Panc1 (cell line): ENCODE data around the gene NUBP1. TPM values are rescaled to one million over a fixed set of nuclear protein-coding genes. Genes with fewer than 3 reads are reported as not detected.

ENCODE experiments used
- ATAC-seq: fragments of 200-7000 bp; cut with Tn5 transposase; 2 replicates; pipeline ENCODE4 v1.9.1; 2020; ENCODE audit warnings: mild to moderate bottlenecking, moderate library complexity
- BruUV-seq: library from RNA; stranded (reverse); fragments of 400-500 nt; replicated peaks from 2 replicates; lab custom pipeline; 2021; lab: Mats Ljungman, UMichigan
- CTCF ChIA-PET: fragments of 300-600 bp; sonication (Branson Sonifier 250); formaldehyde crosslinking; loops from one replicate; lab custom pipeline; 2022; ENCODE audit warnings: antibody characterized with exemption; lab: Charles Lee
- POLR2A ChIA-PET: fragments of 300-600 bp; sonication (Branson Sonifier 250); formaldehyde crosslinking; loops from one replicate; lab custom pipeline; 2022; ENCODE audit warnings: antibody characterized with exemption; lab: Charles Lee
- DNase-seq: peaks from one replicate; pipeline ENCODE4 v3.0.0-alpha.2; 2010; ENCODE audit warnings: low read depth, low spot score
- H3K27ac ChIP-seq: 2 replicates; pipeline ENCODE4 v1.5.1; 2011; ENCODE audit warnings: mild to moderate bottlenecking, low read length, inconsistent platforms
- H3K27me3 ChIP-seq: fragments of 200-500 bp; sonication (Bioruptor generic); 2 replicates; pipeline ENCODE4 v1.6.0; 2014; ENCODE audit warnings: low read length, inconsistent platforms; ENCODE audit not compliant: control insufficient read depth, insufficient read depth
- H3K36me3 ChIP-seq: fragments of 200-500 bp; sonication (Bioruptor generic); 2 replicates; pipeline ENCODE4 v1.5.1; 2014; ENCODE audit warnings: inconsistent platforms, mild to moderate bottlenecking, low read length, moderate library complexity; ENCODE audit not compliant: control insufficient read depth, insufficient read depth
- H3K4me1 ChIP-seq: 2 replicates; pipeline ENCODE4 v1.5.1; 2011; ENCODE audit warnings: inconsistent platforms, mild to moderate bottlenecking, low read length, moderate library complexity; ENCODE audit not compliant: control insufficient read depth, insufficient read depth
- H3K4me3 ChIP-seq, 2 experiments: 2 replicates each; pipeline ENCODE4 v1.5.1; 2011 to 2012; ENCODE audit warnings: low read depth in 2 of 2, low read length in 2 of 2, mild to moderate bottlenecking in 2 of 2, inconsistent platforms in 1 of 2, moderate library complexity in 1 of 2
- H3K9me3 ChIP-seq: fragments of 200-500 bp; sonication (Bioruptor generic); 2 replicates; pipeline ENCODE4 v1.5.1; 2014; ENCODE audit warnings: low read depth, mild to moderate bottlenecking, inconsistent platforms, low read length, moderate library complexity; ENCODE audit not compliant: control insufficient read depth, insufficient read depth
- POLR2AphosphoS5 ChIP-seq: IDR thresholded peaks from 2 replicates; pipeline ENCODE4 v1.6.1; 2012; ENCODE audit warnings: mild to moderate bottlenecking, low read depth, low read length, moderate library complexity
- REST ChIP-seq, 2 experiments: IDR thresholded peaks; 2 replicates each; pipeline ENCODE4 v1.6.1; 2011 to 2012; ENCODE audit warnings: low read depth in 2 of 2, control low read depth in 1 of 2, low read length in 1 of 2, mild to moderate bottlenecking in 1 of 2, moderate library complexity in 1 of 2; ENCODE audit not compliant: insufficient read depth in 1 of 2
- SIN3A ChIP-seq: IDR thresholded peaks from 2 replicates; pipeline ENCODE4 v1.6.1; 2012; ENCODE audit warnings: low read depth, mild to moderate bottlenecking, low read length, moderate library complexity, borderline replicate concordance; ENCODE audit not compliant: insufficient read depth
- TCF7L2 ChIP-seq: IDR thresholded peaks from 2 replicates; pipeline ENCODE4 v1.6.1; 2011; ENCODE audit warnings: mild to moderate bottlenecking, low read depth, low read length, inconsistent platforms
- in situ Hi-C: cut with HindIII; loops from 2 replicates; pipeline ENCODE4 v1.10.0; 2016; ENCODE audit warnings: low sequenced_read_pairs, low pct_unique_long_range_greater_than_20kb
- intact Hi-C: fragments of 100-400 bp; cut with micrococcal nuclease; formaldehyde crosslinking; loops from one replicate; pipeline ENCODE4 v1.10.0; 2022; ENCODE audit not compliant: unreplicated experiment
- total RNA-seq: library from RNA; stranded (reverse); gene quantifications from one replicate; pipeline ENCODE4 v1.2.1, GENCODE V29; 2021; ENCODE audit not compliant: unreplicated experiment
- TF ChIP-seq, protein P1 (sequence below): fragments of 450-650 bp; IDR thresholded peaks from 2 replicates; pipeline ENCODE4 v1.5.1; 2017; ENCODE audit warnings: mild to moderate bottlenecking

NUBP1 gene
- total RNA-seq, 1 experiment from 2014 or later, result 27.5 TPM

DNA sequence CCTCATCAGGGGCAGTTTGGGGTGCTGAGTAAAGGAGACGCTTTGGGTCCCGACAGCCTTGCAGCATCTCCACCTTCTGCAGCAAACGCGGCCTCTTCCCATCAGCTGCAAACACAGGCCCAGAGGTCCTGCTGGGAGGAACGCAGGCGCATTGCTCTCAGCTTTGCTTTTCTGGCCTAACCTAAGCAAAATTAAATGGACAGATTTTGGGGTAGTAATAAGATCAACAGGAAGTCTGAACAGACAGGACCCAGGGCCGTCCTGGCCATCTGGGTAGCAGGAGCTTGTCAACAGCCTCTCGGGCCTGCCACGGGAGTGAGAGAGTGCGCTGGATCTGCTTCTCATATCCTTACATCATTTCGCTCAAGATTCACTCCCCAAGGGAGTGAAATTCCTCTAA, 7.2 kb downstream of the NUBP1 start:
- ATAC-seq, result no peak
- Histone ChIP-seq H3K4me3 (no peak overlapping the region), H3K36me3 (no peaks in the 10 kb centered on the region), H3K9me3 (no peaks in the 10 kb centered on the region), H3K27me3 (no peaks in the 10 kb centered on the region), H3K4me1 (no peaks in the 10 kb centered on the region), H3K27ac (no peak overlapping the region)
- POLR2A ChIA-PET, result no interaction called here
- CTCF ChIA-PET, result no interaction called here
- TF ChIP-seq, protein P1, sequence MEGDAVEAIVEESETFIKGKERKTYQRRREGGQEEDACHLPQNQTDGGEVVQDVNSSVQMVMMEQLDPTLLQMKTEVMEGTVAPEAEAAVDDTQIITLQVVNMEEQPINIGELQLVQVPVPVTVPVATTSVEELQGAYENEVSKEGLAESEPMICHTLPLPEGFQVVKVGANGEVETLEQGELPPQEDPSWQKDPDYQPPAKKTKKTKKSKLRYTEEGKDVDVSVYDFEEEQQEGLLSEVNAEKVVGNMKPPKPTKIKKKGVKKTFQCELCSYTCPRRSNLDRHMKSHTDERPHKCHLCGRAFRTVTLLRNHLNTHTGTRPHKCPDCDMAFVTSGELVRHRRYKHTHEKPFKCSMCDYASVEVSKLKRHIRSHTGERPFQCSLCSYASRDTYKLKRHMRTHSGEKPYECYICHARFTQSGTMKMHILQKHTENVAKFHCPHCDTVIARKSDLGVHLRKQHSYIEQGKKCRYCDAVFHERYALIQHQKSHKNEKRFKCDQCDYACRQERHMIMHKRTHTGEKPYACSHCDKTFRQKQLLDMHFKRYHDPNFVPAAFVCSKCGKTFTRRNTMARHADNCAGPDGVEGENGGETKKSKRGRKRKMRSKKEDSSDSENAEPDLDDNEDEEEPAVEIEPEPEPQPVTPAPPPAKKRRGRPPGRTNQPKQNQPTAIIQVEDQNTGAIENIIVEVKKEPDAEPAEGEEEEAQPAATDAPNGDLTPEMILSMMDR, result no peak
- in situ Hi-C loops, result no loop called here
- BruUV-seq, result no TSS peak
- intact Hi-C loops, result no loop called here
- no peak for DNase-seq

GRCh38 chr16:10751291-10751697, 7.7 kb downstream of the NUBP1 start:
- Histone ChIP-seq H3K4me1 (no peaks in the 10 kb centered on the region), H3K9me3 (no peaks in the 10 kb centered on the region), H3K36me3 (no peaks in the 10 kb centered on the region), H3K27me3 (no peaks in the 10 kb centered on the region), H3K27ac (no peak overlapping the region), H3K4me3 (no peak overlapping the region)
- ChIA-PET POLR2A (no interaction called here), CTCF (no interaction called here)
- no peak for TF ChIP-seq POLR2AphosphoS5
- TF ChIP-seq, protein P1, result no peak
- TF ChIP-seq TCF7L2, result no peak
- TF ChIP-seq SIN3A, result no peak
- TF ChIP-seq REST (IDR thresholded peaks at IDR 0.05; ENCODE audit: insufficient read depth in 1 of 2, low read depth in 2 of 2, low read length in 1 of 2), result no peak
- ATAC-seq (peak; percentile 12; the same call in 1 of the 2 replicates), DNase-seq (no peak)
- intact Hi-C loops, result no loop called here
- no TSS peak for BruUV-seq
- in situ Hi-C loops, result no loop called here
